PC-9 (cell line): Measurements from ENCODE around the gene LURAP1L.

Experiments
- CTCF ChIP-seq: fragments of 200-600 bp; sonication (generic); conservative IDR thresholded peaks from 2 replicates; pipeline ENCODE4 v1.6.1; 2017; ENCODE audit warnings: mixed run types, antibody characterized with exemption, mild to moderate bottlenecking, moderate library complexity
- EZH2 ChIP-seq: fragments of 200-600 bp; sonication (generic); IDR thresholded peaks from 2 replicates; pipeline ENCODE4 v1.8.0; 2017; ENCODE audit warnings: antibody characterized with exemption, low read depth

GRCh38 chr9:12846035-12846434 is 71.2 kb downstream of the LURAP1L start:
- TF ChIP-seq CTCF (no peak), EZH2 (no peak)
